AG08395 (cell line): ENCODE data around the gene SCN2A.
"Not testable (repeated sequence)": the region's sequence is repeated elsewhere in the genome, so short reads cannot be mapped to it uniquely, and the experiment has no call there.

Experiments used
- DNase-seq: peaks from one replicate; pipeline ENCODE4 v3.0.0; 2012; ENCODE audit warnings: mixed read lengths, low spot score

The SCN2A gene

DNA sequence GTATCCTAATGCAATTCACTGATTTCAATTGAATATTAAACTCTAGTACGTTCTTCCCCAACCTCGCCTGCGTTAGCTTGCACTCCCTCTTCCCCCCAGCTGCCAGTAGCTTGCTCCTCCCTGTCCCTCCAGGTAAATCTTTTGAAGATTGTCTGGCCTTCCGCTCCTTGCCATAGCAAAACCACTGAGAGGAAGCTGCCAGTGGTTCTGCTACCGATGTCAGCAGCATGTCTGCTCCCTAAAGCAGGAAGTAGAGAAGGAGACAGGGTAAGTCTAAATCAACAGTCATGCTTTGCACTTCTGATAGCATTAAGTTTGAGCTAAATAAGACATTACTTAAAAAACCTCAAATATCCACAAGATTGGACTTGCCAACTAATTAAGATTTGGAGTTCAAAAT, 89.1 kb downstream of the SCN2A start:
- no peak for DNase-seq

DNA sequence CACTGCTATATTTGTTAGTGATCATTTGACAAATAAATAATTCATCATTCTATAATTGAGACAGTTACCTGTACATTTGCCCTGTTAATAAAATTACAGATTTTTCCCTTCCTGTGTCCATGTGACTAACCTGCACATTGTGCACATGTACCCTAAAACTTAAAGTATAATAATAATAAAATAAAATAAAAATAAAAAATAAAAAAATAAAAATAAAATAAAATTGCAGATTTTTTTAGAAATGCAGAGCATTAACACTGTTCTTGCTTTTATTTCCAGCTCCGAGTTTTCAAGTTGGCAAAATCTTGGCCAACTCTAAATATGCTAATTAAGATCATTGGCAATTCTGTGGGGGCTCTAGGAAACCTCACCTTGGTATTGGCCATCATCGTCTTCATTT, 105.1 kb downstream of the SCN2A start:
- DNase-seq: not testable (repeated sequence)

DNA sequence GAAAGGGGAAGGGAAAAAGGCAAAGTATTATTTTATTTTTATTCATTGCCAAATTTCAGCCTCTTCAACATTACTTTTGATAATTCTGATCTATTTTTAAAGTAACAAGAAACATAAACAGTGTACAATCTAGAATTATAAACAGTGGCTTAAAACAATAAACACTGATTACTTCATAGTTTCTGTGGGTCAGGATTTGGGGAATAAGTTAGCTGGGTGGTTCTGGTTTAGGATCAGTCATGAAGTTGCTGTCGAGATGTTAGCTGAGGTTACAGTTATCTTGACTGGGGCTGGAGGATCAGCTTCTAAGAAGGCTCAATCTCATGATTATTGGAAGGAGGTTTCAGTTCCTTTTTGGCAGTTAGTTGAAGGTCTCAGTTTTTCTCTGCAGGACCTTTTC, 109.2 kb downstream of the SCN2A start:
- DNase-seq: no peak

DNA sequence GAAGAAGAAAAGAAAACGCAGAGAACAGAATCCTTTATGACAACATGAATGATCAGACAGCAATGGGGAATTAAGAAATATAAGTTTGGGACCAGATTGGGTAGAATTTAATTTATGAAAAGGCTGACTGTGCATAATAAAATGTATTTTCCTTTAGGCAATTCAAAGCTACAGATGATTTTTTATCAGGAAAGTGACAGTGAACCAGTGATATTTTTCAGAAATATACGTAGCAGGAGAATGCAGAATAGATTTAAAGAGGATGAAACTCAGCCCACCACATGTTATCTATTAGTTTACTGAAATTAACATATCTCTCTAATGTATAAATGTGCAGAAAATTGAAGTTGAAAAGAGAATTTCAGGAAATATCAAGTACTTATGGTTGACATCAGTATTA, 110.0 kb downstream of the SCN2A start:
- DNase-seq: no peak

DNA sequence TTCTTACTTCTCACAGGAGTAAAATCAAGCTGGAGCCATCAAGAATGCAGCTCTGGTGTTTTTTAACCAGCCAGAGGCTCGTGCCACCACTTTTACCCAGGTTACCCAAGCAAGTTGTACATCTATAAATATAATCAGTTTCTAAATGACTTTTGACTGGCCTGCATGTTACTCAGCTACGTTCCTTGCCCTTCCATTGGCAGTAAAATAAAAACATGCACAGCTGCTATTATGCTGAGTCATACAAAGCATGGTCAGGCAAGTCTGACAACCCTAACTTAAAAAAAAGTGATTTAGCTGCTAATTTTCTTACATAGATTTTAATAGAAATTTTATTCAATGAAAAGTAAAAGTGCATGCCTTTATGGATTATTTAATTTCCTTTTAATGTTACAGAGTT, 118.5 kb downstream of the SCN2A start:
- DNase-seq: peak; percentile 36

DNA sequence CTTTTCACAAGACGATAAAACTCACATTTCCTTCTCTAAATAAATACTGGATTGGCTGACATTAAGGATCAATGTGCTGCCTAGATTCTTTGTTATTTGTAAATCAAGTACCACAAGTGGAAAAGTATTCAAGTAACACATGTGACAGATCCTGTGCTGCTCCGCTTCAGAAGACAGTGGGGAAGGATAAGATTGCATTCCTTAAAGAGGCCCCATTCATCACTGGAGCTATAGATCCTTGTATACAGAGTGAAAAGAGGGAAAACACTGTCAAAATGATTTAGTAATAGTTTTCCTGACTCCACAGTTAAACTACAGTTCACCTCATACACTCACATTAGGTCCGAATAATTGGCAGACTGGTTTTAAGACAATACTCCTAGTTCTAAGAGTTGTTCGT, 122.3 kb downstream of the SCN2A start:
- no peak for DNase-seq

DNA sequence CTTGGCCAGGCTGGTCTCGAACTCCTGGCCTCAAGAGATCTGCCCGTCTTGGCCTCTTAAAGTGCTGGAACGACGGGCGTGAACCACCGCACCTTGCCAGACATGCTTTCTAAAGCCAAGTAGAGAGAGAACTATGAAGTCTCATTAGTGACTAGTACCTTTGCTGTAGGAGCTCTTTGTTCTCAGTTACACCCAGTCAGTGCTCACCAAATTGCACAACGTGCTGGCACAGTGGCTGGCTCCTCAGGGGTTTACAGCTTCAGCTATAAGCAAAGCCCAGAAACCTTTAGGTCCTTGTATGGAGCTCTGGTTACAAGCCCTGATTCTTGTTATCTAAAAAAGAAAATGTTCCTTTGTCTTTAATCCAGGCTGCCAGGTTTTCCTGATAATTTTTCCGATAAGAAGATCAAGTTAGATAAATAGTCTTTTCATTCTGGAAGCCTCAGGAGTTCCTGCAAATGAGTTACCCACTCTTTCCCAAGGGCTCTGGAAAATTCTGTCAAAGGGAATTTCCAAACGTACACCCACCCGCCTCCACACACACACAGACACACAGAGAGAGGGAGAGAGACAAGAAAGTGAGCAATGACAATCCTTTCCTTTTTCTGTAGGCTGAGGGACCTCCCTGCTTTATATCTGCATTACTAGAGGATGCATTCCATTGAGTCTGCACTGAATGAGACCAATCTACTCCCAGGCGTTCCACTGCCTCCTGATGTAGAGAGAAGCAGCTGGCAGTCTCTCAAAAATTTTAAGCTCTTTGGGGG, 130.1 kb downstream of the SCN2A start:
- no peak for DNase-seq

DNA sequence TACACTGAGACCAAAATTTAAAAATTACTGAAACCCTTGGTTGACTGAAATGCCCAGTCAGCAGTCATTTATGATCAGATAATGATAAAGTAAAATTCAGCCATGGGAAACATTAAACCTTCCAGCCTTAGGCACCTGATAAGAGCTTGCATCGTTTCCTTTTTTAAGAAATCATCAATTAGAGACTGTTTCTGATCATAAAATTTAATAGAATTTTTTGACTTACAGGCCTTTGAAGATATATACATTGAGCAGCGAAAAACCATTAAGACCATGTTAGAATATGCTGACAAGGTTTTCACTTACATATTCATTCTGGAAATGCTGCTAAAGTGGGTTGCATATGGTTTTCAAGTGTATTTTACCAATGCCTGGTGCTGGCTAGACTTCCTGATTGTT, 130.7 kb downstream of the SCN2A start:
- no peak for DNase-seq

DNA sequence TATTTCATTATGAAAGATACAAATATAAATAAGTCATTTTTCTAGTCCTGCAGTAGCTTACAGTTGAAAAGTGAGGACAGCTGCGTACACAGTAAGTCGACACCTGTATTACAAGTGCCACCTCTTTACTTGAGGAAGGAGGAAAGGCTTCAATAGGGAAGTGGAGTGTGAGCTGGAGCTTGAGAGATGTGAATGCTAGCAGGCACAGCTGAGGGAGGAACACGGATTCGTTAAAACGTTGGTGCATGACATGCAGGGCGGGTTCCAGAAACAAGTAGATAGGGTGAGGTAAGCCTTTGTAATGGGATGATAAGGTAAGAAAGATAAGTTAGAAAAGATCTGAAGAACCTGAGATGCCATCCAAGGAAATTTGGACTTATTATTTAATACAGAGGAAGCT, 132.1 kb downstream of the SCN2A start:
- no peak for DNase-seq

DNA sequence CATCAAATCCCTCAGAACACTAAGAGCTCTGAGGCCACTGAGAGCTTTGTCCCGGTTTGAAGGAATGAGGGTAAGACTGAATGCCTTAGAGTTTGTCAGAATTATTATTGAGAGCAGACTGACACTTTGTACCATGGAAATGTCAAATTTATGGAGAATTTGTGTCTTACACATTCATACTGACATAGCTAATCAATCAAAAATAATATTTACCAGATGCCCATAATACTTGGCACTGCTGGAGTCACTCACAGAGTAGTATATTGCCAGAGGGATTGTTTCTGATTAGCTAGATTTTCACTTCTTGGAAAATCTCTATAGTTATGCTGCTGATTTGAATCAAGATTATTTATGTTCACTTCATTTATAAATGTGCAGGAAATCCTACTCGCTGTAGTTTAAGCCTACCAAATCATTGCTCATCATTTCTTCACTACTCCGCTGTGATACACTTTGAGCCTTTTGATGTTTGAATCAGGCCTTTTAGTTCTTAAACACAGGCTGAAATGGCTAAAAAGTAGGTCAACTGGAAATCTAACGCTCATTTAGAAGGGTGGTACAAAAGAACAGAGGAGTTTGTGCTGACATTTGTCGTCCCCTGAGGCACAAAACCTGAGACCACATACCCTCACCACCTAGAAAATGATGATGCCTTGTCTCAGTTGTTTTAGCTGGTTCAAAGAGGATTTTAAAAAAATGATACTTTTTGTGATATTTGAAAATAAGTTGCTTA, 134.2 kb downstream of the SCN2A start:
- DNase-seq: no peak

DNA sequence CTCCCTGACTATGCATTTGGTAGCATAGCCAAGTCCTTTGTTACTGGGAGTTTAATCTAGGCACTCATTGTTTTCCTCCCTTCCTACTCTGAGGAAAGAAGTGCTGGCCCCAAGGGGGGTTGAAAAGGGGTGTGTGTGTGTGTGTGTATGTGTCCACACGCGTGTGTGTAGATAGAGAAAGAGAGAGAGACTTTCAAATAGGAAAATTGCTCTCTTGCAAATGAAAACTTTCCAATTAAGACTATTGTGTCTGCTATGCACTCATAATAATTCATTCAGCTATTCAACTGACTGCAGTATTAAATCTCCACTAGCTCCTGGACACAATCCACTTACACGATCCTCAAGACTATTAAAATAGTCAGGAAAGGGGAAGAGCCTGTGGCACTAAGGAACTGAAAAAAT, 137.4 kb downstream of the SCN2A start:
- DNase-seq: no peak

DNA sequence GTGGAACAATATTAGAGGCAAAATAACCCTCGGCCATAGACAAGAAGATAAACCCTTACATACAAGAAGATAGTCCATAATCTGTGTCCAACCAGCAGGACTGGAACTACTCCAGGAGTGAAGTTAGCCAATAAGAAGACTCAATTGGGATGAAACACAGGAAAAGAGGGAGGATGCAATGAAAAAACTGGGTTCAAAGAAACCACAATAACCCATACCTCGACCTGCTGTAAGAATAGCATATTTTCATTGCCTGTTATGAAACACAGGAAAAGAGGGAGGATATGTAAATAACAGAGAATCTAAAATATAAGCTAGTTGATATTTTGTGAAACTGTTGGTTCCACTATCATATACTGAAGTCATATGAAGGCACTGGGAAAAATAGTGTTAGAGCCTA, 143.1 kb downstream of the SCN2A start:
- no peak for DNase-seq

DNA sequence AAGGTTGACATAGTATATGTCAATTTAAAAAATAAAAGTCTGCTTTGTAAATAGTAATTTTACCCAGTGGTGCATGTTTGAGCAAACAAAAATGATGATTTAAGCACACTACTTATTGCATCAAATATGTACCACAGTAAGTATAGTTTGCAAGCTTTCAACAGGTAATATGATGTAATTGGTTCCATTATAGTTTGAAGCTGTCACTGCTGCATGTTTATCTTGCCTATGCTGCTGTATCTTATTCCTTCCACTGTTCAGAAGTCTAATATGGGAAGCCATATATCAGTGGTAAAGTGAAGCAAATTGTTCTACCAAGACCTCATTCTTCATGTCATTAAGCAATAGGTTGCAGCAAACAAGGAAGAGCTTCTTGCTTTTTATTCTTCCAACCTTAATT, 151.7 kb downstream of the SCN2A start:
- DNase-seq: no peak

DNA sequence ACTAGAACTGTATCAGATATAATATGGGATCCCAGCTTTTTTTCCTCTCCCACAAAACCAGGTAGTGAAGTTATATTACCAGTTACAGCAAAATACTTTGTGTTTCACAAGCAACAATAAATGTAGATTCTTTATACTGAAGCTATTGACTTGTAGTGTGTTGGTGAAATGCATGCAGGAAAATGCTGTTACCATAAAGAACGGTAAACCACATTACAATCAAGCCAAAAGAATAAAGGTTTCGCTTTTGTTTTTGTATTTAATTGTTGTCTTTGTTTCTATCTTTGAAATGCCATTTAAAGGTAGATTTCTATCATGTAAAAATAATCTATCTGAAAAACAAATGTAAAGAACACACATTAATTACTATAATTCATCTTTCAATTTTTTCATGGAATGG, 152.6 kb downstream of the SCN2A start:
- no peak for DNase-seq

DNA sequence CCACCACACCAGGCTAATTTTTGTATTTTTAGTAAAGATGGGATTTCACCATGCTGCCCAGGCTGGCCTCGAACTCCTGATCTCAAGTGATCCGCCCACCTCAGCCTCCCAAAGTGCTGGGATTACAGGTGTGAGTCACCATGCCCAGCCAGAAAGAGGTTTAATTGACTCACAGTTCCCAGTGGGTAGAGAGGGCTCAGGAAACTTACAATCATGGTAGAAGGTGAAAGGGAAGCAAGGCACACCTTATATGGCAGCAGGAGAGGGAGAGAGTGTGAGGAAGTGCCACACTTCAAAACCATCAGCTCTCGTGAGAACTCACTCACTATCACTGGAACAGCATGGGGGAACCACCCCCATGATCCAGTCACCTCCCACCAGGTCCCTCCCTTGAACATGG, 159.4 kb downstream of the SCN2A start:
- not testable (repeated sequence) for DNase-seq

DNA sequence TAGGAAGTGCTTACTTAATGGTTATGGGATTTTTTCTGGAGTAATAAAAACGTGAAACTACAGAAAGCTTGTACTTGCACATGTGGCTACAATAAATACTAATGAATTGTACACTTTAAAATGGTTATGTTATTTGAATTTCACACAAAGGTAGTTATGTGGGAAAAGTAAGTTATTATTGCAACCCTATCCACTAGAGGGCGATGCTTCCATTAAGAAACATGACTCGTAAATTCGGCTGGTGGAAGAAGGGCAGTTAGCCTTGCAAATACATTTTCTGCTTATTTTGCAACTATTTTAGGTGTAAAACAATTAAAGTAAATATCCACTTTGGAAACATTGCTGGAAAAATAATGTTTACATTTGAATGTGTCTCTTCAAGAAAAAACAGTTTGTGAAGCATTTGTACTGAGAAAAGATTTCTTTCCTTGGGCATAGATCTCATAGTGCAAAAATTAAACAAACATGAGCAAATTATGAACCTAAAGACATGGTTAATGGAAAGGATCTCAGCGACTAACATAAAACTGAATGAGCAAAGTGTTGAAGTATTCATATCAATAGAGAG, 162.2 kb downstream of the SCN2A start:
- peak; percentile 43 for DNase-seq

DNA sequence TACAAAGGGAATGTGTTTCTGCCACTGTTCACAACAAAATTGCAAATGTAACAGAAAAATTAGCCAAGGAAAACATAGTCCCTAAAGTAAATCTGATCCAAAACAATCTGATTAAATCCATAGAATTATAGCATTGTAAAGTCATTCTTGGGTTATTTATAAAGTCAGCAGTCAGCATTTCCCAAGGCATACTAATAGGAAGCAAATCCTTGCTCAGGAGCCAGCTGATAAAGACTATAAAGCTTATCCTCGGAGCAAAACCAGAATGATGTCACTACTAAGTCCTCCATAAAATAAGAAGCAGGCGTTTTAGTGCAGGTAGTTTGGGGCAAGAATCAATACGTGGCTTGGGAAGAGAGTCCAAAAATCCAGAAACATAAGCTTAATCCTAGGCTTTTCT, 162.9 kb downstream of the SCN2A start:
- no peak for DNase-seq

DNA sequence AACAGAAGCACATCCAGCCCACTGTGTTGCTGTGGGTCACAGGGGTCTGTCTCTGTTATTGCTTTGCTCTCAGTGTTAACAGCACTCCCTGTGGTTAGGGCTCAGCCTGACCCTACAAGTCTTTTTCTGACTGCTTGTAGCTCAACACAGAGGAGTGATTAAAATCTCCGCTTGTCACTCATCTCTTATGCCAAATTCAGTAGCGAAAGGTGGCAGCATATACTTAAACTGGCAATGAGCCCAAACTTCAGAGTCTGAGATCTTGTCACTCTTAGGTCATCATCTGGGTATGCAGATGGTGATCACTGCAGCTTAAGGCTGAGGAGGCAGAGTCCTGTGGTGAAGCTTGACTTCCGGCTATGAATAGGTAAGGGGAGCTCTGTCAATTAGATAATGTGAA, 167.0 kb downstream of the SCN2A start:
- DNase-seq: no peak

DNA sequence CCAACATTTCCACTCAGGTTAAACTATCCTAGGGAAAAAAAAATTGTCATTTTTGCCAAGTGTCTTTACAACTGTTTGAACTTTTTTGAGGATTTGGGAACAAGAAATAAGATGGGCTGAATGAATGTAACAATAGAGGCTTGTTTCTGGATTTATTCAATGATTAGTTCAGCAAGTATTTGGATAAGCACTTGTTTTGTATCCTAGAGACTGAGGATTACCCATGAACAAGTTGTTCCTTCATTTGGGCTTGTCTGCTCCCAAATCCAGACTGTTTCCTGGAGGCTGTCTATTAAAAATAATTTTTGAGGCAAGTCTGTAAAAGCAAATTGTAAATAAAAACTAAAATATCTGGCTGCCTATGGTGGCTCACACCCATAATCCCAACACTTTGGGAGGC, 168.3 kb downstream of the SCN2A start:
- no peak for DNase-seq

DNA sequence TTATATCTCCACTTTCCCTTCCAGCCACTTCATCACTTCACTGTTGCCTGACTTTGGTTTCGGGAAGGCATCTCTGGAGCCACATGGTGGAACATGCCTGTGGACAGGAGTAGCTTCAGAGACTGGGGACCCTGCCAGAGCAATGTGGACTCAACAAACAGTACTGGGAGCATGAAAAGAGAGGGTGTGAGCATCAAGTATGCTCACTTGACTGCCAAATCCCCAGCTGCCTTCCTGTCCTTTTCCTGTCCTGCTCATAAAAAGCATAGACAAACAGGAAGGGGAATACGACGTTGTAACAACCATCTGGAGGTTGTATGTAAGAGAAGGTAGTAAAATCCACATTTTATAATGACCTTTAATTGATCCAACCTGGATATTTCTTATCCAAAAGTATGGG, 169.0 kb downstream of the SCN2A start:
- DNase-seq: no peak

DNA sequence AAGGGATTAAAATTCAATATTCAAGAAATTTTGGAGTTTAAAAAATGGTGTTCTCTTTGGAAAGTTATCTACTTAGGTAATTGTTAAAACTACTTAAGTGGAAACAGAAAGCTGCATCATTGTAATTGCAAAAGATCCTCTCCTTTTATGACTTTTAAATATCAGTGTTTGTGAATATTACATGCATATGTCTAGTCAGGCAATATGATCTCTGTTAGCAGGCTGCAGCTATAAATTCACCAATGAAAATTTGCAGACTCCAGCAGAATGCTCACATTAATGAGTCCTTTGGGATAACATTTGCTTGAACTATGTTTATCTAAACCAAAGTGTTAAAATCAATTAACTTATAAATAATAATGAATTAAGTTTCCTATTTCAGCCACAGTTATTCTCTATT, 171.1 kb downstream of the SCN2A start:
- no peak for DNase-seq

DNA sequence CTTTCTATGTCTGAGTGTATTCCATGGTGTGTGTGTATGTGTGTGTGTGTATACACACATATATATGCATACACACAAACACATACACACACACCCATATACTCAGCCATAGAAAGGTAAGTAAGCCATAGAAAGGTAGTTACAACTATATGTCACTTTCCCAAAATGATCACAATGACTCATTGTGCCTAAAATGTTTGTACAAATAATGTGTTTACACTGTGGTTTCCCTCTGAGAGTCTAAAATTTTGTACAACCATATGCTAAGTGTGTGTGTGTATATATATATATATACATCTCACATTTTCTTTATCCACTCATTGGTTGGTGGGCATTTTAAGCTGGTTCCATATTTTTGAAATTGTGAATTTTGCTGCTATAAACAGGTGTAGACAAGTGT, 175.0 kb downstream of the SCN2A start:
- no peak for DNase-seq

DNA sequence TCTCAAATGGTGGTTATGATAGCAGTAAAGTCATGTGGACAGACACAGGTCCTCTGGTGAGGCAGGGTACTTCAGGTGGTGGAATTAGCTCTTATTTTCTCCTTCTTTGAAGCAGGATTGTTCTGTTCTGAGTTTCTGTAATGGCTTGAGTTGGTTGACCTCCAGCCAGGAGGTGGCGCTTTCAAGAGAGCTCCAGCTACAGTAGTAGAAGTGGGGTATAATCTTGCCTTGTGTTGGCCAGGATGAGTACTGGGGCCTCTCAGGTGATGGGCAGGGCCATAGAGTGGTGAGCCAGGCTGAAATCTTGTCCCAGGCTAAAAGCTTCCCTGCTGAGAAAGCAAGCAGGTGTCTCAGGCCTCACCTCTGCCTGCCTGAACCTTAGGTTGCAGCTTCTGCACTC, 177.8 kb downstream of the SCN2A start:
- no peak for DNase-seq

DNA sequence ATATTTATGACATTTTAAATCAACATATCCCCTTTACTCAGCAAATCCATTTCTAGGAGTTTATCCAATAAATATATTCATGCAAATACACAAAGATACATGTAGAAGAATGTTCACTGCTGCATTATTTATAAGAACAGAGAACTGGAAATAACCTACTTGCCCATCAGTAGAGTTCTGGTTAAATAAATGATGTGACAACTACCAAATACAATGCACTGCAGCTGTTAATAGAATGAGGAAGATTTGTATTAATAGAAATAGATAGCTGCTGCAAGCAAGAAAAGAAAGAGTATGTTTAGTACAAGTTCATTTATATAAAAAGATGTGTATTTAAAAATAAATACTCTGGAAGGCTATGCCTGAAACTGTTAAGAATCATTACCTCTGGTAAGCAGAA, 181.0 kb downstream of the SCN2A start:
- DNase-seq: no peak
